ENCODE measurements around the gene MYO1E. TPM values are rescaled to one million over a fixed set of nuclear protein-coding genes. Genes with fewer than 3 reads are reported as not detected.

The MYO1E gene
- total RNA-seq, 2 experiments from 2014 or later, result 1.5 to 26.5 TPM

DNA sequence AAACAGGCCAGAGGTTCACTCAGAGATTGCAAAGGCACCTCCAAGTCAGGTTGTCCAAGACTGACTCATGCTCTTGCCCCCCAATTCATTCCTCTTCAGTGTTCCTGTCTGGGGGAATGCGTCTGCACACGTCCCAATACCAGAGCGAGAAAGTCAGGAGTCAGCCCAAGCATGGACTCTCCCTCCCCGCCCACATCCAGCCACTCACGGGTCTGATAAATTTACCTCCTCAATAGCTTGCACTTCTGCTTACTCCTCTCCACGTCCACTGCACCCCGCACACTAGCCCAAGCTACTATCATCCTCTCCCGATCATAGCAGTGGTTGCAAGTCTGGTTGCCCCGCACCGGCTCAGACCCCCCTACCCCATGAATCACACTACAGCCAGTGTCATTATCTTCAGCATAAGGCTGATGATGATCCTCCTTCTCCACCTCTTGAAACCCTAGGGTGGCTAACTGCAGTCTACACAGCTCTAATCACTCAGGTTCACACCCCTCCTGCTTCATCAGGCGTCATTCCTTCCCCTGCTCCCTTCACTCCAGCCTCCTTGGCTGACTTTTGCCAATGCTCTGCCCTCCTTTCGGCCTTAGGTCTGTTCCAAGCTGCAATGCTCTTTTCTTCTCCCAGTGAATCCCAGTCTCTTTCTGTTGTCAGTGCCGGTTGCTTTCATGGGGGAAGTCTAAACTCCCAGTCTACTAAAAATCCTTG is 27.6 kb upstream of the MYO1E start:
- no TSS peak for BruUV-seq (replicated peaks)
- H3K4me3 ChIP-seq (ENCODE audit: low read depth, low read length, poor library complexity, severe bottlenecking), result peak overlapping the region; percentile 54
- no peak for TF ChIP-seq EZH2phosphoT487 (IDR thresholded peaks at IDR 0.05; ENCODE audit: borderline replicate concordance, low read depth, low read length)
- TF ChIP-seq, protein P1, sequence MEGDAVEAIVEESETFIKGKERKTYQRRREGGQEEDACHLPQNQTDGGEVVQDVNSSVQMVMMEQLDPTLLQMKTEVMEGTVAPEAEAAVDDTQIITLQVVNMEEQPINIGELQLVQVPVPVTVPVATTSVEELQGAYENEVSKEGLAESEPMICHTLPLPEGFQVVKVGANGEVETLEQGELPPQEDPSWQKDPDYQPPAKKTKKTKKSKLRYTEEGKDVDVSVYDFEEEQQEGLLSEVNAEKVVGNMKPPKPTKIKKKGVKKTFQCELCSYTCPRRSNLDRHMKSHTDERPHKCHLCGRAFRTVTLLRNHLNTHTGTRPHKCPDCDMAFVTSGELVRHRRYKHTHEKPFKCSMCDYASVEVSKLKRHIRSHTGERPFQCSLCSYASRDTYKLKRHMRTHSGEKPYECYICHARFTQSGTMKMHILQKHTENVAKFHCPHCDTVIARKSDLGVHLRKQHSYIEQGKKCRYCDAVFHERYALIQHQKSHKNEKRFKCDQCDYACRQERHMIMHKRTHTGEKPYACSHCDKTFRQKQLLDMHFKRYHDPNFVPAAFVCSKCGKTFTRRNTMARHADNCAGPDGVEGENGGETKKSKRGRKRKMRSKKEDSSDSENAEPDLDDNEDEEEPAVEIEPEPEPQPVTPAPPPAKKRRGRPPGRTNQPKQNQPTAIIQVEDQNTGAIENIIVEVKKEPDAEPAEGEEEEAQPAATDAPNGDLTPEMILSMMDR (conservative IDR thresholded peaks at IDR 0.05; ENCODE audit: low read length), result no peak

GRCh38 chr15:59399465-59400102 is 26.9 kb upstream of the MYO1E start:
- peak overlapping the region; percentile 58; the same call in 1 of the 2 replicates for H2AFZ ChIP-seq (ENCODE audit: low read length)
- peak overlapping the region; percentile 54 for H3K4me3 ChIP-seq (ENCODE audit: low read depth, low read length, poor library complexity, severe bottlenecking)
- H3K9me3 ChIP-seq (ENCODE audit: low read length), result no peaks in the 10 kb centered on the region
- ChIA-PET CTCF (ENCODE audit: unreplicated experiment) (interaction anchor here (0.9 kb wide), 2 partner anchors 9 to 11 kb away, joined by 4 to 6 read pairs; no protein-coding TSS in a partner anchor), POLR2A (interaction anchor here (1.1 to 9.8 kb wide), 4 partner anchors 12 to 21 kb away, joined by 3 to 103 read pairs (median 14); no protein-coding TSS in a partner anchor)
- H3K4me2 ChIP-seq (ENCODE audit: low read length), result peak overlapping the region; percentile 86
- no peaks in the 10 kb centered on the region for H3K9me2 ChIP-seq (ENCODE audit: insufficient read depth, low read length)
- H3K79me2 ChIP-seq (ENCODE audit: insufficient read depth, low read depth, low read length), result no peaks in the 10 kb centered on the region
- H3K27ac ChIP-seq (ENCODE audit: low read depth, low read length, poor library complexity, severe bottlenecking), result peak overlapping the region; percentile 81
- TF ChIP-seq, protein P1 (conservative IDR thresholded peaks at IDR 0.05; ENCODE audit: low read length), result peak; percentile 44; the same call in 1 of the 2 replicates
- no peak for TF ChIP-seq EZH2phosphoT487 (IDR thresholded peaks at IDR 0.05; ENCODE audit: borderline replicate concordance, low read depth, low read length)
- no peaks in the 10 kb centered on the region for H4K20me1 ChIP-seq (ENCODE audit: insufficient read depth, low read length)
- H3K4me1 ChIP-seq (ENCODE audit: insufficient read depth, low read length, poor library complexity, severe bottlenecking), result peaks cover 98% of the 10 kb centered on the region
- no peaks in the 10 kb centered on the region for H3K36me3 ChIP-seq (ENCODE audit: insufficient read depth, low read length)
- no TSS peak for BruUV-seq (replicated peaks)
- DNase-seq (ENCODE audit: low spot score), result peak; percentile 90
- intact Hi-C loops (cut with micrococcal nuclease; ENCODE audit: unreplicated experiment), result loop anchor here (2.0 to 5.0 kb wide), 3 partner anchors 23 to 422 kb away; no protein-coding TSS in a partner anchor

More for the DNA sequence above, 27.6 kb upstream of the MYO1E start:
- Histone ChIP-seq H3K4me2 (ENCODE audit: low read length) (peak overlapping the region; percentile 86), H4K20me1 (ENCODE audit: insufficient read depth, low read length) (no peaks in the 10 kb centered on the region), H3K9me3 (ENCODE audit: low read length) (no peaks in the 10 kb centered on the region), H3K36me3 (ENCODE audit: insufficient read depth, low read length) (no peaks in the 10 kb centered on the region), H3K4me1 (ENCODE audit: insufficient read depth, low read length, poor library complexity, severe bottlenecking) (peaks cover 98% of the 10 kb centered on the region), H3K27ac (ENCODE audit: low read depth, low read length, poor library complexity, severe bottlenecking) (peak overlapping the region; percentile 81), H2AFZ (ENCODE audit: low read length) (peak overlapping the region; percentile 58; the same call in 1 of the 2 replicates), H3K79me2 (ENCODE audit: insufficient read depth, low read depth, low read length) (no peaks in the 10 kb centered on the region), H3K9me2 (ENCODE audit: insufficient read depth, low read length) (no peaks in the 10 kb centered on the region)
- CTCF ChIA-PET (ENCODE audit: unreplicated experiment), result interaction anchor here (0.9 kb wide), 2 partner anchors 8 to 10 kb away, joined by 4 to 6 read pairs; no protein-coding TSS in a partner anchor
- peak; percentile 33 for DNase-seq (ENCODE audit: low spot score)
- intact Hi-C loops (cut with micrococcal nuclease; ENCODE audit: unreplicated experiment), result no loop called here
- POLR2A ChIA-PET, result interaction anchor here (1.1 to 9.8 kb wide), 4 partner anchors 12 to 22 kb away, joined by 3 to 103 read pairs (median 14); no protein-coding TSS in a partner anchor

Data from OCI-LY7 (cell line).